ENCODE data around the gene HAUS3. TPM values are rescaled to one million over a fixed set of nuclear protein-coding genes. Genes with fewer than 3 reads are reported as not detected.

The HAUS3 gene
- total and polyA plus RNA-seq, 2 of the 13 experiments (the other 11 are each of a cell fraction or from before 2014, with no cell fraction given): 3.9 to 12.6 TPM

DNA sequence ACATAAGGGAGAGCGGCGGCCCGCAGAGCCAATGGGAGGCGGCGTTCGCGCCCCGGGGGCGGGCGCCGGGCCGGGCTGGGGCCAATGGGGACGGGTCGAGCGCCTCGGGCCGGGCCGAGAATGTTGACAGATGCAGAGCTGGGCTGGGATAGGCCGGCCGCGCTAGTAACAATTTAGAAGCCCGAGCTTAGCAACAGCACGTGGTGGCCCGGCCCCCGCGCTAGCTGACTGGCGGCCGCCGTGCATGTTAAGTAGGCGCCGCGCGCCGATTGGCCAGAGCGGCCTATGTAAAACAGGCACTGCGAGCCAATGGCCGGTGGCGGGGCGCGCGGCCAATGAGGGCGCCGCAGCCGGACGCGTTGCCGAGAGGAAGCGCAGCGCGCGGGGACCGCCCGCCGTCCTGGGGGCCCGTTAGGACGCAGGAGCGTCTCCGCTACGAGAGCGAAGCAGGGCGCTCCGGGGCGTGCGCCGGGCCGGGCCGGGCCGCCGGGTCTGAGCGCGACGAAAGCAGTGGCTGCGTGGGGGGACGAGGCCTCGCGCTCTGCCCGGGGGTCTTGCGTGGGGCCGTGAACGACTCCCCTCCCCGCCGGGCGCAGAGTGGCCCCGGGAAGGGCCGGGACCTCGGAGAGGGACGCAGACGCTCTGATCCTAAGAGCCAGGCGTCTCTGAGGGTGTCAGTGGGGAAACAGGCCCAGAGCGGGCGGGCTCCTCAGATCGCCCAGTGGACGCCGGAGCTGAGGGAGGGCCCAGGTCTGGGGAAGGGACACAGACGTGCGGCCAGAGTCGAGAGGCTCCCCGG, 20.4 kb upstream of the HAUS3 start (continued):
- TF ChIP-seq, protein P1, sequence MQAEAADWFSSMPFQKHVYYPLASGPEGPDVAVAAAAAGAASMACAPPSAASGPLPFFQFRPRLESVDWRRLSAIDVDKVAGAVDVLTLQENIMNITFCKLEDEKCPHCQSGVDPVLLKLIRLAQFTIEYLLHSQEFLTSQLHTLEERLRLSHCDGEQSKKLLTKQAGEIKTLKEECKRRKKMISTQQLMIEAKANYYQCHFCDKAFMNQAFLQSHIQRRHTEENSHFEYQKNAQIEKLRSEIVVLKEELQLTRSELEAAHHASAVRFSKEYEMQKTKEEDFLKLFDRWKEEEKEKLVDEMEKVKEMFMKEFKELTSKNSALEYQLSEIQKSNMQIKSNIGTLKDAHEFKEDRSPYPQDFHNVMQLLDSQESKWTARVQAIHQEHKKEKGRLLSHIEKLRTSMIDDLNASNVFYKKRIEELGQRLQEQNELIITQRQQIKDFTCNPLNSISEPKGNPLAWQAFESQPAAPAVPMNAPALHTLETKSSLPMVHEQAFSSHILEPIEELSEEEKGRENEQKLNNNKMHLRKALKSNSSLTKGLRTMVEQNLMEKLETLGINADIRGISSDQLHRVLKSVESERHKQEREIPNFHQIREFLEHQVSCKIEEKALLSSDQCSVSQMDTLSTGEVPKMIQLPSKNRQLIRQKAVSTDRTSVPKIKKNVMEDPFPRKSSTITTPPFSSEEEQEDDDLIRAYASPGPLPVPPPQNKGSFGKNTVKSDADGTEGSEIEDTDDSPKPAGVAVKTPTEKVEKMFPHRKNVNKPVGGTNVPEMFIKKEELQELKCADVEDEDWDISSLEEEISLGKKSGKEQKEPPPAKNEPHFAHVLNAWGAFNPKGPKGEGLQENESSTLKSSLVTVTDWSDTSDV (CRISPR knock-in tag; IDR thresholded peaks at IDR 0.05): peak; percentile 59; the same call in 1 of the 2 replicates
- TF ChIP-seq RFXANK (CRISPR knock-in tag; IDR thresholded peaks at IDR 0.05): peak; percentile 98
- TF ChIP-seq, protein P2, sequence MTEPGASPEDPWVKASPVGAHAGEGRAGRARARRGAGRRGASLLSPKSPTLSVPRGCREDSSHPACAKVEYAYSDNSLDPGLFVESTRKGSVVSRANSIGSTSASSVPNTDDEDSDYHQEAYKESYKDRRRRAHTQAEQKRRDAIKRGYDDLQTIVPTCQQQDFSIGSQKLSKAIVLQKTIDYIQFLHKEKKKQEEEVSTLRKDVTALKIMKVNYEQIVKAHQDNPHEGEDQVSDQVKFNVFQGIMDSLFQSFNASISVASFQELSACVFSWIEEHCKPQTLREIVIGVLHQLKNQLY (CRISPR knock-in tag; IDR thresholded peaks at IDR 0.05): 0 out of 2 replicates have a peak, but pooled peaks have one; percentile 11
- TF ChIP-seq ZNF230 (CRISPR knock-in tag; IDR thresholded peaks at IDR 0.05): peak; percentile 68; the same call in 1 of the 2 replicates
- TF ChIP-seq, protein P3, sequence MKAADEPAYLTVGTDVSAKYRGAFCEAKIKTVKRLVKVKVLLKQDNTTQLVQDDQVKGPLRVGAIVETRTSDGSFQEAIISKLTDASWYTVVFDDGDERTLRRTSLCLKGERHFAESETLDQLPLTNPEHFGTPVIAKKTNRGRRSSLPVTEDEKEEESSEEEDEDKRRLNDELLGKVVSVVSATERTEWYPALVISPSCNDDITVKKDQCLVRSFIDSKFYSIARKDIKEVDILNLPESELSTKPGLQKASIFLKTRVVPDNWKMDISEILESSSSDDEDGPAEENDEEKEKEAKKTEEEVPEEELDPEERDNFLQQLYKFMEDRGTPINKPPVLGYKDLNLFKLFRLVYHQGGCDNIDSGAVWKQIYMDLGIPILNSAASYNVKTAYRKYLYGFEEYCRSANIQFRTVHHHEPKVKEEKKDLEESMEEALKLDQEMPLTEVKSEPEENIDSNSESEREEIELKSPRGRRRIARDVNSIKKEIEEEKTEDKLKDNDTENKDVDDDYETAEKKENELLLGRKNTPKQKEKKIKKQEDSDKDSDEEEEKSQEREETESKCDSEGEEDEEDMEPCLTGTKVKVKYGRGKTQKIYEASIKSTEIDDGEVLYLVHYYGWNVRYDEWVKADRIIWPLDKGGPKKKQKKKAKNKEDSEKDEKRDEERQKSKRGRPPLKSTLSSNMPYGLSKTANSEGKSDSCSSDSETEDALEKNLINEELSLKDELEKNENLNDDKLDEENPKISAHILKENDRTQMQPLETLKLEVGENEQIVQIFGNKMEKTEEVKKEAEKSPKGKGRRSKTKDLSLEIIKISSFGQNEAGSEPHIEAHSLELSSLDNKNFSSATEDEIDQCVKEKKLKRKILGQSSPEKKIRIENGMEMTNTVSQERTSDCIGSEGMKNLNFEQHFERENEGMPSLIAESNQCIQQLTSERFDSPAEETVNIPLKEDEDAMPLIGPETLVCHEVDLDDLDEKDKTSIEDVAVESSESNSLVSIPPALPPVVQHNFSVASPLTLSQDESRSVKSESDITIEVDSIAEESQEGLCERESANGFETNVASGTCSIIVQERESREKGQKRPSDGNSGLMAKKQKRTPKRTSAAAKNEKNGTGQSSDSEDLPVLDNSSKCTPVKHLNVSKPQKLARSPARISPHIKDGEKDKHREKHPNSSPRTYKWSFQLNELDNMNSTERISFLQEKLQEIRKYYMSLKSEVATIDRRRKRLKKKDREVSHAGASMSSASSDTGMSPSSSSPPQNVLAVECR (CRISPR knock-in tag; IDR thresholded peaks at IDR 0.05; ENCODE audit: borderline replicate concordance): peak; percentile 94
- TF ChIP-seq ZNF75D (CRISPR knock-in tag; IDR thresholded peaks at IDR 0.05; ENCODE audit: borderline replicate concordance): no peak
- no peak for TF ChIP-seq ZNF674 (CRISPR knock-in tag; IDR thresholded peaks at IDR 0.05; ENCODE audit: low read depth)
- TF ChIP-seq RBFOX2 (IDR thresholded peaks at IDR 0.05; ENCODE audit: low read depth, low read length): peak; percentile 91
- 0 out of 2 replicates have a peak, but pooled peaks have one; percentile 25 for TF ChIP-seq BRD4 (CRISPR knock-in tag; IDR thresholded peaks at IDR 0.05)
- peak; percentile 89 for TF ChIP-seq SNAPC2 (CRISPR knock-in tag; IDR thresholded peaks at IDR 0.05)
- no peak for TF ChIP-seq ZNF260 (CRISPR knock-in tag; IDR thresholded peaks at IDR 0.05; ENCODE audit: borderline replicate concordance, low read depth)
- peak; percentile 52; the same call in 1 of the 2 replicates for TF ChIP-seq ZMAT3 (CRISPR knock-in tag; conservative IDR thresholded peaks at IDR 0.05)

Measured in HepG2 (cell line).